GM12873 (cell line): ENCODE data around the gene USH1G.

Experiments
- TF ChIP-seq, protein P1 (sequence below): IDR thresholded peaks from 2 replicates; pipeline ENCODE4 v1.5.1; 2012; ENCODE audit warnings: low read depth, mild to moderate bottlenecking, moderate library complexity, low read length, control low read depth; ENCODE audit not compliant: insufficient read depth; ENCODE audit errors: missing control alignments

USH1G gene

DNA sequence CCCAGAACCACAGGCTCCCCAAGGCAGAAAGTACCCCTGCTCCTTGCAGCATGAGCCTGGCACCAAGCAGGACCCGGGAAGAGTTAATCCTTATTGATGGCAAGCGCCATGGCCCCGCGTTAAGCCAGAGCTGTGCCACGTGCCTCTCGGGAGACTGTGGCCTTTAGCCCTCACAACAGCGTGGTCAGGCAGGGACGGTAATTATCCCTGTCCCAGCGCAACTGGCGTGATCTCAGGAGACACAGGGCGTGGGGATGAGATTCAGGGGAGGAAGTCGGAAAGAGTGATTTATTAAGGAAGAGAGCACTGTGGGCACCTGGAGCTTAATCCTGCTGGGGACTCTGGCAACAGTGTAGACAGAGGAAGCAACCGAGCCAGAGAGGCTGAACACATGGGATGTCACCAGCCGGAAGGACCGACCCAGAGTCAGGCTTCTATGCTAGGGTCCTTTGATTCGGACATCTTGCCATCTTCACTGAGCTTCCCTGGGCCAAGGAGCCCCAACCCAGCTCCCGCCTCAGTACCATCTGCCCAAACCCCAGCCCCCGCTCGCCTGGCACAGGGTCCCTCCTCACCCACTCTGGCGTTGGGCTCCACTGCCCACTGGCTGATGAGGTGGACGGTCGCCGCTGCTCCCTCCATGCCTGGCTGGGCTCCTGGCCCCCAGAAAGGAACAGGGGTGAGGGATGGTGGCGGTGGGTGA, 29.5 kb upstream of the USH1G start:
- TF ChIP-seq, protein P1, sequence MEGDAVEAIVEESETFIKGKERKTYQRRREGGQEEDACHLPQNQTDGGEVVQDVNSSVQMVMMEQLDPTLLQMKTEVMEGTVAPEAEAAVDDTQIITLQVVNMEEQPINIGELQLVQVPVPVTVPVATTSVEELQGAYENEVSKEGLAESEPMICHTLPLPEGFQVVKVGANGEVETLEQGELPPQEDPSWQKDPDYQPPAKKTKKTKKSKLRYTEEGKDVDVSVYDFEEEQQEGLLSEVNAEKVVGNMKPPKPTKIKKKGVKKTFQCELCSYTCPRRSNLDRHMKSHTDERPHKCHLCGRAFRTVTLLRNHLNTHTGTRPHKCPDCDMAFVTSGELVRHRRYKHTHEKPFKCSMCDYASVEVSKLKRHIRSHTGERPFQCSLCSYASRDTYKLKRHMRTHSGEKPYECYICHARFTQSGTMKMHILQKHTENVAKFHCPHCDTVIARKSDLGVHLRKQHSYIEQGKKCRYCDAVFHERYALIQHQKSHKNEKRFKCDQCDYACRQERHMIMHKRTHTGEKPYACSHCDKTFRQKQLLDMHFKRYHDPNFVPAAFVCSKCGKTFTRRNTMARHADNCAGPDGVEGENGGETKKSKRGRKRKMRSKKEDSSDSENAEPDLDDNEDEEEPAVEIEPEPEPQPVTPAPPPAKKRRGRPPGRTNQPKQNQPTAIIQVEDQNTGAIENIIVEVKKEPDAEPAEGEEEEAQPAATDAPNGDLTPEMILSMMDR, result no peak

DNA sequence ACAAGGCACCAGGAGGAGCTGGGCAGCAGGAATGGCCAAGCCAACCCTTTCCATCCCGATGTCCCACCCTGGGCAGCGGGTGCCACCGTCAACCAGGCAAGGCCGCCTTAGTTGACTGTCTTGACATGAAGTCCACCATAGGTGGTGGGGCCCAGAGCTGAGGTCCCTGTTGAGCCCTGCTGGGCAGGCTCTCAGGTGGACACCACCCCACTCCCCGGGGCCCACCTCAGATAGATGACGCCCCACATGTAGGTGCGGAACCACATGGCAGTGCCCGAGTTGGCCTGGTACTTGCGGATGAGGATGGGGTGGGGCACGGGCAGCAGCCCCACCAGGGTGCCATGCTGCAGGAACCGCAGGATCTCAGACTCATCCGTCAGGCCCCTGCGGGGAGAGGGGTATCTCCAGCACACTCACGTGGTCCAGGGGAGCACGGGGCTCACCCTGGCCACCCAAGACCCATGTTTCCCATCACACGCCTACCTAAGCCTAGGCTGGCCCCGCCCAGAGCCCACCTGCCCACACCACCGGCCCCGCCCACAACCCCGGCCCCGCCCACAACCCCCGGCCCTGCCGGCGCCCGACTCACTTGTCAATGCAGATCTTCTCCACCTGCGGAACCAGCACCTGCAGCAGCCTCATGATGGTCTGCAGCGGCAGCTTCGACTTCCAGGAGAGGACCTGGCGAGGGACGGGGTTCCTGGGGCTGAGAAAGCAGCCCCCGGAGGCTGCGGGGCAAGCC, 28.8 kb upstream of the USH1G start:
- TF ChIP-seq, protein P1, result no peak

DNA sequence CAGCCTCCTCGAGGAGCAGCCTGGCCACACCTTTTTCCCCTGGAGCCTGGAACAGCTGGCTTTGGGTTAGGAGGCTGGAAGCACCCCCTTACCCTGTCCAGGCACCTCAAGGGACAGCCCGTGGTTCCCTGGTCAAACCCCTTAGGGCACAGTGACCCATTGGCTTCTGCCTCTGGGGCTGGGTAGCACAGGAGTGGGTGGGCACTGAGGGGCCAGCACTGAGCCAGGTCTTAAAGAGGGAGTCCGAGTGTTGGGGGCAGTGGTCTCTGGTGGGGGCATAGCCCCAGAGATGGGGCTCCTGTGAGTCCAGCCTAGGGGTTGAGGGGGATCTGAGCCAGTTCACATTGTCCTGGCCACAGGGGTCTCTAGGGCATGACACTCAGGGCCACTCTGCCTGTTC, 28.0 kb upstream of the USH1G start:
- TF ChIP-seq, protein P1, result no peak

DNA sequence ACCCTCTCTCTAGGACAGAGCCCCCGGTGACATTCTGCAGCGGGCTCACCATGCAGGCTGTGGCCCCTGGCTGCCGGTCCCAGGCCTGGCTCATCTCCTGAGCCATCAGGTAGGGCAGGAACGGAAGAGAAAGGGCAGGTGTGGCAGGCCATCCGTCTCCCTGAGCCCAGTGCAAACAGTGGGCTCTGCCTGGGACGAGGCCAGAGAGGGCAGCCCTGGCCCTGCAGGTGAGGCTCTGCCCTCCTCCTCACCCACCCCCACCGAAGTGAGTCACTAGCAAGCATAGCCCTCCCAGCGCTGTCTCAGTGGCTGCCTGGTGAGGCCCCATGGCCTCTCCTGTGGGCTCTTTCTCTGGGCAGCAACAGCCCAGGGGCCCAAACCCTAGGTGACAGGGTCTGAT, 27.2 kb upstream of the USH1G start:
- TF ChIP-seq, protein P1, result no peak

DNA sequence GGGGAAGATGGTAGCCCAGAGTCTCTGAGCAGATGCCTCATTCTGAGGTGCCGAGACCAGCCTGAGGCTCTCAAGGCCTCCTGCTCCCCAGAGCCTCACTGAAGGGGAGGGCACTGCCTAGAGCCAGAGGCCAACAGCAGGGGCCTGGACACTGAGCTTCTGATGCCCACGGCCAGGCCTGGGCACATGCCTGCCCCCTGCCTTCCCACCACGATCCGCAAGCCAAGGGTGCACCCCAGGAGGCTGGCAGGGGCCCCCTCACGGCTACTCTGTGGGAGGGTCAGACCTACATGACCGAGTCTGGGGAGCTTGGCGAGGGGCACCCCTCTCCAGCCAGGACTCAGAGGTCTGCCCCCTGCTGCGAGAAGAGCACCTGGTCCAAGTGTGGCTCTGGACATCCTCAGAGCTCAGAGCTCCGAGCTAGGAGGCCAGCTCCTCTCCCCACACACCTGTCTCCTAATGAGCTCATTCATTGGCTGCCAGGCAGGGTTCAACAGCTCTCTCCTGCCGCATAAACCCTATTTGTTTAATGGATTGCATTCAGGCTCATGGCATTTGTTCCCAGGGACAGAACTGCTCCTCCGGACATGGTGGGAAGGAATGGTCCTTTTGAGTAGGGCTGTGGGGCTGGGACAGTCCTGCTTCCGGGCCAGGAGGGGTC, 26.5 kb upstream of the USH1G start:
- TF ChIP-seq, protein P1, result no peak

DNA sequence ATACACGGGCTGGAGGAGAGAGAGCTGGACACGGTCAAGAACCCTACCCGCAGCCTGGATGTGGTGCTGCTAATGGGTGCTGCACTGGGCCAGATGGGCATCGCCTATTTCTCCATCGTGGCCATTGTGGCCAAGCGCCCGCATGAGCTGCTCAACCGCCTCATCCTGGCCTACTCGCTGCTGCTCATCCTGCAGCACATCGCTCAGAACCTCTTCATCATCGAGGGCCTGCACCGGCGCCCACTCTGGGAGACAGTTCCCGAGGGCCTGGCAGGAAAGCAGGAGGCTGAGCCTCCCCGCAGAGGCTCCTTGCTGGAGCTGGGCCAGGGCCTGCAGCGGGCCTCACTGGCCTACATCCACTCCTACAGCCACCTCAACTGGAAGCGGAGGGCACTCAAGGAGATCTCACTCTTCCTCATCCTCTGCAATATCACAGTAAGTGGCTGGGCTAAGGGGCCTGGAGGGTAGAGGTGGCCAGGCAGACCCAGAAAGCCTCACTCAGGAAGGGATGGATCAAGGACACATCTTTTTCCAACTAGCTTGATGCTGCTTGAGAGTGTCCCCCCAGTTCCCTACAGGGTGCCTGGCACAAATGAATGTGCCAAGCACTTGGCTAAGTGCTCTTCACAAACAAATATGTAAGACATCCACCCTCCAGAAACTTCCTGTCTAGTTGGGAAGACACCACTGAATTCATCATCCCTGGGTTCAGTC, 24.1 kb upstream of the USH1G start:
- TF ChIP-seq, protein P1, result no peak

DNA sequence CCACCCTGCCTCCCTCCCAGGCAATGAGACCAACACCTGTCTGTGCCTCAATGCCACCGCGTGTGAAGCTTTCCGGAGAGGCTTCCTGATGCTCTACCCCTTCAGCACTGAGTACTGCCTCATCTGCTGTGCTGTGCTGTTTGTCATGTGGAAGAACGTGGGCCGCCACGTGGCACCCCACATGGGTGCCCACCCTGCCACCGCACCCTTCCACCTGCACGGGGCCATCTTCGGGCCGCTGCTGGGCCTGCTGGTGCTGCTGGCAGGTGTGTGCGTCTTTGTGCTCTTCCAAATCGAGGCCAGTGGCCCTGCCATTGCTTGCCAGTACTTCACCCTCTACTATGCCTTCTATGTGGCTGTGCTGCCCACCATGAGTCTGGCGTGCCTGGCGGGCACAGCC, 23.6 kb upstream of the USH1G start:
- TF ChIP-seq, protein P1, result no peak
